HG03457 (cell line): ENCODE measurements around the gene CST4.
"Not testable (repeated sequence)": the region's sequence is repeated elsewhere in the genome, so short reads cannot be mapped to it uniquely, and the experiment has no call there.

ENCODE experiments used
- ATAC-seq: cut with Tn5 transposase; IDR thresholded peaks from one replicate; pipeline ENCODE4 v1.9.1; 2021; ENCODE audit warnings: moderate number of reproducible peaks; ENCODE audit not compliant: unreplicated experiment

CST4 gene, protein sequence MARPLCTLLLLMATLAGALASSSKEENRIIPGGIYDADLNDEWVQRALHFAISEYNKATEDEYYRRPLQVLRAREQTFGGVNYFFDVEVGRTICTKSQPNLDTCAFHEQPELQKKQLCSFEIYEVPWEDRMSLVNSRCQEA

DNA sequence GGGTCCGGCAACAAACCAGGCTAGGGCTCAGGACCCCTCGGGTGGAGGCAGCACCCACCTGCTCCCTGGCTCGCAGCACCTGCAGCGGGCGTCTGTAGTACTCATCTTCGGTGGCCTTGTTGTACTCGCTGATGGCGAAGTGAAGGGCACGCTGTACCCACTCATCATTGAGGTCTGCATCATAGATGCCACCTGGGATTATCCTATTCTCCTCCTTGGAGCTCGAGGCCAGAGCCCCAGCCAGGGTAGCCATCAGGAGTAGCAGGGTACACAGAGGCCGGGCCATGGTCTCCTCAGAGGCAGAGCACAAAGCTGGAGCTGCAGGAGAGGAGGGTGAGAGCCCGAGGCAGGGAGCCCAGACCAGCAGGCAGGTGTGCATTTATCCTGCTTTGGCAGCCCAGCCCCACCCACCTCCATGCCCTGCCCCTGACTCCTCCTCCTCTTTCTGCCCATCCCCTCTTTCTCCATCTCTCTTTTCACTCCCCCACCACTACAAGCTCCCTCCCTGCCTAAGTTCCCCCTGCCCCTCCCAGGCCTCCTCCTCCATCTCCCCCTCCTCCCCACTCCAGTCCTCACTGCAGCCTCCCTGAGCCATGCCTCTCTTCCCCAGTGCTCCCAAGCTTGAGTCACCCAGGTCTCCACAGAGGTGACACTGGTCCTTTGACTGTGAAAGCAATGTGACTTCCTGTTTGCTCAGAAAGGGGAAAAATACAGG is at the start of gene CST4:
Gene CST4 (minus strand): TSS at position 355 of the 715 bp plus-strand sequence. CDS start 69 bp downstream, at position 286.
- ATAC-seq = not testable (repeated sequence)

DNA sequence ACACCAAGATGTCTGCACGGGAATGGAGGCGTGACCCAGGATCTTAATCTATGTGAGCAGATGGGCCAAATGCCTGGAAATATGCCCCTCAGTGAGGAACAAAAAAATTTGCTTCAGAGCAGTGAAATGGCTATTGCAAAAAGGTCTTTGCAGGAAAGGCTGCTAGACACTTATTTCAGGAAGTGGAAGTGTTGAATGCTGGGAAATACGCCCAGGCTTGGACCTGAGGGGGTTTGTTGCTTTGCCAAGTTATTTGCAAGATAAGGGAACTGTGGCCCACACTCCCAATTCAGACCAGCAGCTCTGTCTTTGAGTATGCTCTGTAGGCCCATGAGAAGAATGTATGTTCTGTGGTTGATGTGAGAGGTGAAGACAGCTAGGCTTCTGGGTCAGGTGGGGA is 46.6 kb upstream of the CST4 start:
- ATAC-seq = not testable (repeated sequence)

DNA sequence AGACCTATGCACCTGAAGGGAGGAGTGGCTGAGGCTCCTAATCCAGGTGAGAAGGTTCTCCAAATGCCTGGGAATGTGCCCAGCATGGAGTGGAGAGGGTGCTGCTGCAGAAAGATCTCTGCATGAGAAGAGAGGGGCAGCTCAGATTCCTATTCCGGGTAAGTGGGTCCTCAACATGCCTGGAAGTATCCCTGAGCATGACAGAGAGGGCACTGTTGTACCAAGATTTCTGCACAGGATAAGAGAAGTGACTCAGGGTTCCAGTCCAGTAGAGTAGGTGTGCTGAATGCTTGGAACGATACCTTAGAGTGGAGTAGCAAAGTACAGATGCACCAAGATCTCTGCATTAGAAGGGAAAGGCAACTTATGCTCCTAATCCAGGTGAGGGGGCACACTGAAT is 46.1 kb upstream of the CST4 start:
- ATAC-seq = not testable (repeated sequence)

DNA sequence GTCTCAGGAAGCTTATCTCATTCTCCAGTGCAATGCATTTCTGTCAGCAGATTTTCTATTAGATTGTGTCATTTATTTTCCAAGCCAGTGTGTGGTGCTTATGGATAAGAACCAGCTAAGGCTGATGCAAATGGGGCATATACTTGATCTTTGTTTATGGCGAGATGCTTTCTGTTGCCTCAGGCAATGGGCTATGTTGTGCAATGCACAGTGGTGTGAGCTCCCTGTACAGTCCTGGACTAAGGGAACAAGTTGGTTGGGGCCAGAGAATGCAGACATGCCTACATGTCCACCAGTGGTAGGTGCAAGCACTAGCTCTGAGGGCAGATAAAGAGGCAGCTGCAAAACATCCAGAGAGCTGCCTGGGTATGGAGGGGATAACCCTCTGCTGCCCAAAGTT is 45.6 kb upstream of the CST4 start:
- ATAC-seq = not testable (repeated sequence)

DNA sequence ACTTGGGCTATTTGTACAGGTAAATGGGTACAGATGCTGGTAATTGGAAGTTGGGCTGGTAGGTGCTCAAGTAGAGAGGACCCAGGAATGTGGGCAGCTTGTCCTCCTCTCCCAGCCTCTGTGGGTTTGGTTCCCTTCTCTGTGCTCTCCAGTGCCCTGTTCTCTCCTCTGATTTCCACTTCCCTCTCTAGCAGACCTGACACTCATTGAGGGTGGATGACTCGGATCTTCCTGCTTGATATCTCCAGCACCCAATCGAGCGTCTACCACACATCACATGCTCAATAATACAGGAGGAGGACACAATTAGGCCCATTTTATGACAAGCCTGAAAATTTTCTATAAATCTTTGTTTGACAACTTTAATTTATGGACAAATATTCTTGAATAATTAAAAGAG is 38.2 kb upstream of the CST4 start:
- ATAC-seq = no peak

DNA sequence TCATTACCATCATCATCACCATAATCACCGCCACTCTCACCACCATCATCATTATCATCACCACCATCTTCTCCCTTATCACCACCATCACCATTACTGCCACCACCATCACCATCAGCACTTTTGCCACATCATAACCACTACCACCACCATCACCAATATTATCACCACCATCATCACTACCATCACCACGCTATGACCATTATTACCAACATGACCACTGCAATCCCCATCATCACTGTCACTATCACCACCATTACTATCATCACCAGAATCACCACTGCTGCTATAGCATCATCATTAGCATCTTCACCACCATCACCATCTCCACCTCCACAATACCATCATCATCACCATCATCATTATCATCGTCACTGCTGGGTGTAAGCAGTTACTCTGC is 36.3 kb upstream of the CST4 start:
- ATAC-seq = no peak

DNA sequence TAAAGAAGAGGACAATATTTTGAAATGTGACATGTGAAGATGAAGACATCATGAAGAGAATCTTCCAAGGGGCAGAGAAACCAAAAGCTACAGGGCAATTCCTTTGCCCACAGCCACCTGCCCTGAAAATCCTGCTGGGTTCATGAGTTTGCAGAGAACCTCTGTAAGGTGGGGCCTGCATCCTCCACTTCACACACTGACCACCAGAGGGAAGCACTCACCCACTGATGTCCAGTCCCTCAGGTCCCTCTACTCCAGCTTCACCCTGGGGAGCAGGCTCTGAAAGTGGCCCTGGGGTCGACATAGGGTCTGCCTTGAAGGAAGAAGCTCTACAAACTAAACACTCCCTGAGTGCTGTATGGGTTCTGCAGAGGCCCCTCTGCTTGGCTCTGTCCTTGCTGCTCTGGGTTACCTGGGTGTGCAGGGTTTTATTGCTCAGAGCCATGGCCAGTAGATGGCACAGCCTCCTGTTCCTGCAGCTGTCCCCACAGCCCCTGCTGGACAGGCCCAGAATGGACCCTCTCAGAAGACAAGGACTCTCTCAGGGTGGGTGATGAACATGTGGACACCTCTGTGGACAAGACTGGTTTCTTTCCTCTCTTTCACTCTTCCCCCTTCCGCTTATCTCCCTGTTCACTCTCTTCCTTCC is 34.9 kb upstream of the CST4 start:
- not testable (repeated sequence) for ATAC-seq

DNA sequence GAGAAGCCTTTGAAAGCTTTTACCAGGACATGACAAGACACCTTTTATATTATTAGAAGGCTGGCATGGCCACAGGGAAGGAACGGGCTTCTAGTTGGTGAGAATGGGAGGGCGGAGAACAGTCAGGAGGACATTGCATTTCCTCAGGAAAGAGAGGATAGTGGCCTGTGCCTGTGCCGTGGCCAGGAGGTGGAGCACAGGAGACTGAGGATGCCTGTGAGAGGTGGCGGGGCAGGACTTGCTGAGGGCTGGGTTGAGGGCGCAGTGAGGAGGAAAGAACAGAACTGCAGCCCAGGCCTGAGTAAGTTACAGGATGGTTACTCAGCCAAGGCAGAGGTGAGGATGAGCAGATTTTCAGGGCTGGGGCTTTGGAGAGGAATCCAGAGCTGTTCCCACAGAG is 34.0 kb upstream of the CST4 start:
- ATAC-seq = not testable (repeated sequence)

DNA sequence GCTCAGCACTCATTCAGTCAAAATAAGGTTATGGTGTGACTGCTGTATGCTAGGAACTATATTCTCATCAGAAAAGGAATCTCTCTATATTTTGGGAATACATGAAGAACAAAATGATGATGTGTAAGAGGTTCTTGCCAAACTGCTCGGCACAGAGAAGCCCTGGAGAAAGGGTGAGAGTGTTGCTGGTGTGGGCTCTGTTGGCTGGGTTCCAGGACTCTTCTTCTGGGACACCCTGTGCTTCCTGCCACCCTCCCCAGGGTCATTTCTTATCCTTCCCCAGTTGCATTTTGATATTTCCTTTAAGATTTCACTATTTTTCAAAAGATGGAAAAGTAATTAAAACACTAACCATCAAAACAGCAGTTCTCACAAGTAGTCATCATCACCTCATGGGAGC is 33.1 kb upstream of the CST4 start:
- ATAC-seq = no peak

DNA sequence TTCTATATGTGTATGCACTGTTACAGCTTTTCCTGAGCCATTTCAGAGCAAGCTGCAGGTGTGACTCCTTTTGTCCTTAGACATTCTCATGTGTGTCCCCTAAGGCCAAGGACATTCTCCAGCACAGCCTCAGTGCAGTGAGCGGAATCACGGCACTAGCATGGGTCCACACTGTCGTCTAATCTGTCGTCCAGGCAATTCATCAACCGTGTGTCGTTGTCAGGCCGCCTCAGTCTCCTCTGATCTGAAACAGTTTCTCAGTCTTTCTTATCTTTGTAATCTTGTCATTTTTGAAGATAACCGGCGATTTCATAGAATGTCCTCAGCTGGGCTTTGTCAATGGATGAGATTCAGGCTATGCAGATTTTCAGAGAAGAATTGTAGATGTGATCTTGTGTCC is 30.5 kb upstream of the CST4 start:
- ATAC-seq = not testable (repeated sequence)

DNA sequence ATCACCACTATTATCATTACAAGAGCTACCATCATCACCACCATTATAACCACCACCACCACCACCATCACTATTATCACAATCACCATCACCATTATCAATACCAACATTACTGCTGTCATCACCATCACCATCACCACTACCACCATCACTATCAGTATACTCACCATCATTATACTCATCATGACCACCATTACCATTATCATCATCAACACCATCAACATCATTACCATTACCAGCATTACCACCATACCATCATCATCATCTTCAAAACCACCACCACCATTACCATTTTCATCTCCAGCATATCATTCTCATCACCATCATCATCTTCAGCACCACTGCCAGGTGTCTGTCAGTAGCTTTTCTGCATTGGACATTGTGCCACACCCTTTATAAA is 22.9 kb upstream of the CST4 start:
- ATAC-seq = not testable (repeated sequence)

DNA sequence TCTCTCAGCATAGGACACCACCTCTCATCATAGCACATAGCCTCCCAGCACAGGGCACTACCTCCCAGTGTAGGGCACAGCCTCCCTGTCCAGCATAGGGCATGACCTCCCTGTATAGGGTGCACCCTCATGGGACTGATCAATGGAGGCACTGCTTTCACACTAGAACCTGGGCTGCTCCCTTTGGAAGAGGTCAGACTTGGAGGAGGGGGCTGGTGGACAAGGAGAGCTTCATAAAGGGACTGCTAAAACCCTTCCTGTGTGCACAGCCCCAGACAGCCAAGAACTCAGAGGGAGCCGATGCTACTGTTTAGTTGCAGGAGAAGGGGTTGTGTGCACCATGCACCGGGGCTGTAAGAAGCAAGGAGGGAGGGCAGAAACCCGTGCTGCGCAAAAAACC is 21.9 kb upstream of the CST4 start:
- ATAC-seq = no peak

DNA sequence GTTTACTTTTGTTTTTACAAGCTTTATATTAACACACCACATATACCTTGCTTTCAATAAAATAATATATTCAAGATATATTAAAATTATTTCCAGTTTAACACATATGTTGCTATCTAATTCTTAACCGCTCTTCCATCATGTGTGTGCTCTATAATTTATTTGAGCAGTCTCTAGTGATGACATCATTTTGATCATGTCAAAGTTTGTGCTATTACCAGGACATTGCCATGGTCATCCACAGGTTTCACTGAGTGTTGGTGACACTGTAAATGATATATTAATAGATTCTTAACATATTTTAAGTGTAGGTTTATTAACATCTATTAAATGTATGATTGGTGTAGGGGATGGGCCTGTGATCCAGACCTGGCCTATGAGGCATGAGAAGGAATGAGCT is 17.1 kb upstream of the CST4 start:
- no peak for ATAC-seq

DNA sequence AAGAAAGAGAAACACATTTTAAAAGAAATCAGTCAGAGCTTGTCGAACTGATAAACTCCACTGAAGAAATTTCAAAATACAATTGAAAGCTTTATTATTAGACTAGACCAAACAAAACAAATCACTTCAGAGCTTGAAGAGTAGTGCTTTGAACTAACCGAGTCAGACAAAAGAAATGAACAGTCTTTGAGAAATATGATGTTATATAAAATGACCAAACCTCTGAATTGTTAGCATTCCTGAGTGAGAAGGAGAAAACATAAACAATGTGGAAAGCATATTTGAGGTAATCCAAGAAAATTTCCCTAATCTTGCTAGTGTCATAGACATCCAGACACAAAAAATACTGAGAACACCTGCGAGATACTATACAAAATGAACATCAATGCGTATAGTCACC is 13.2 kb upstream of the CST4 start:
- no peak for ATAC-seq

DNA sequence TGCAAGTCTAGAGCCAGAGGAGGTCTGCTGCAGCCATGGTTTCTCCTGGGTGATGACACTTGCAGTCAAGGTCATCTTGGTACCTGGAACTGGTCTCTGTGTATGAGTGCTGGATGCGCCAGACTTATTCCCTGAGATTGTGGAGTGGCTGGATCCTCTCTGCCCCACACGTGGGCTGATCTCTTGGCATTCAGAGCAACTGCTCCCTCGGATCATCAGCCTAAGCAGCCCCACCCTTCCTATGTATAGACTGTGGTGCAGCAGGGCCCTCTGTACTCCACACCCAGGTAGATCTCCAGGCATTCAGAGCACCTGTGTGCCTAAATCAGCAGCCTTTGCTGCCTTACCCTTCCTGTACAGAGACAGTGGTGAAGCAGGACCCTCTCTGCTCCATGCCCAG is 12.1 kb upstream of the CST4 start:
- no peak for ATAC-seq

DNA sequence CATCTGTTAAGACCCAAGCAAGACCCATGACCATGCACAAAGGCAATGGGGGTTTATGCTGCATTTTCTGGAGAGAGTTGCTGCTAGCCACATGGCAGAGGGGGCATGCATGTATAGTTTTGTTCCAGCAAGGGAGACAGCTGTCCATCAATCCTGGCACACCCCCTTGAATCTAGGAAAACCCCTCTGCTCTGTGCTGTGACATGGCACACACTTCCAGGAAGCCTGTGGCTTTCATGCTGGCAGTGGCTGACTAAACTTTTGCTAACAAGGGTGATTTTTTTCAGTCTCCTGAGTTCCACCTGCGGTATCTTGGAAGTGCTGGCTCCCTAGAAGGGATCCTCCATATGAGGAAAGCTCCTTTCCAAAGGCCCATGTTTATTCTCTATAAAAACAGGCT is 9.1 kb upstream of the CST4 start:
- ATAC-seq = no peak

DNA sequence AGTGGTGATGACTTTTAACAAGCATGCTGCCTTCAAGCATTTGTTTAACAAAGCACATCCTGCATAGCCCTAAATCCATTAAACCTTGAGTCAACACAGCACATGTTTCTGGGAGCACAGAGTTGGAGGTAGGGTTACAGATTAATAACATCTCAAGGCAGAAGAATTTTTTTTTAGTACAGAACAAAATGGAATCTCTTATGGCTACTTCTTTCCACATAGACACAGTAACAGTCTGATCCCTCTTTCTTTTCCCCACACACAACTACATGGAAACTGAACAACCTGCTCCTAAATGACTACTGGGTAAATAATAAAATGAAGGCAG is 6.2 kb upstream of the CST4 start:
- ATAC-seq = not testable (repeated sequence)

DNA sequence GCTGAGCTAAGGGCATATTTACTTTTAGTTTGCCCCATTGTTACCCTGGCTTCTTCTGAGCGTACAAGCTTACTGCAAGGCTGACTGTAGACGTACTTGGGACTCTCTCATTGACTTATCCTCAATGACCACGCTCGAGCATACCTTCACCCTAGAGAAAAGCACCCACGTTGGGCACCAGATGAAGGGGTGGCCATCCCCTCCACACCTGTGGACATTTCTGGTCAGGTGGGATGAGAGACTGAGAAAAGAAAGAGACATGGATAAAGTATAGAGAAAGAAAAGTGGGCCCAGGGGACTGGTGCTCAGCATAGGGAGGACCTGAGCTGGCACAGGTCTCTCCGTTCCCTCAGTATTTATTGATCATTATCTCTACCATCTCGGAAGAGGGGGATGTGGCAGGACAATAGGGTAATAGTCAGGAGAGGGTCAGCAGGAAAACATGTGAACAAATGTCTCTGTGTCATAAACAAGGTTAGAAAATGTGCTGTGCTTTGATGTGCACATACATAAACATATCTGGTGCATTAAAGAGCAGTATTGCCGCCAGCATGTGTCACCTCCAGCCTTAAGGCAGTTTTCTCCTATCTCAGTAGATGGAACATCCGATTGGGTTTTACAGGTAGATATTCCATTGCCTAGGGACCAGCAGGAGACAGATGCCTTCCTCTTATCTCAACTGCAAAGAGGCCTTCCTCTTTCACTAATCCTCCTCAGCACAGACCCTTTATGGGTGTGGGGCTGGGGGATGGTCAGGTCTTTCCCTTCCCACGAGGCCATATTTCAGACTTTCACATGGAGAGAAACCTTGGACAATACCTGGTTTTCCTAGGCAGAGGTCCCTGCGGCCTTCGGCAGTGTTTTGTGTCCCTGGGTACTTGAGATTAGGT is 5.6 kb upstream of the CST4 start:
- ATAC-seq = not testable (repeated sequence)

DNA sequence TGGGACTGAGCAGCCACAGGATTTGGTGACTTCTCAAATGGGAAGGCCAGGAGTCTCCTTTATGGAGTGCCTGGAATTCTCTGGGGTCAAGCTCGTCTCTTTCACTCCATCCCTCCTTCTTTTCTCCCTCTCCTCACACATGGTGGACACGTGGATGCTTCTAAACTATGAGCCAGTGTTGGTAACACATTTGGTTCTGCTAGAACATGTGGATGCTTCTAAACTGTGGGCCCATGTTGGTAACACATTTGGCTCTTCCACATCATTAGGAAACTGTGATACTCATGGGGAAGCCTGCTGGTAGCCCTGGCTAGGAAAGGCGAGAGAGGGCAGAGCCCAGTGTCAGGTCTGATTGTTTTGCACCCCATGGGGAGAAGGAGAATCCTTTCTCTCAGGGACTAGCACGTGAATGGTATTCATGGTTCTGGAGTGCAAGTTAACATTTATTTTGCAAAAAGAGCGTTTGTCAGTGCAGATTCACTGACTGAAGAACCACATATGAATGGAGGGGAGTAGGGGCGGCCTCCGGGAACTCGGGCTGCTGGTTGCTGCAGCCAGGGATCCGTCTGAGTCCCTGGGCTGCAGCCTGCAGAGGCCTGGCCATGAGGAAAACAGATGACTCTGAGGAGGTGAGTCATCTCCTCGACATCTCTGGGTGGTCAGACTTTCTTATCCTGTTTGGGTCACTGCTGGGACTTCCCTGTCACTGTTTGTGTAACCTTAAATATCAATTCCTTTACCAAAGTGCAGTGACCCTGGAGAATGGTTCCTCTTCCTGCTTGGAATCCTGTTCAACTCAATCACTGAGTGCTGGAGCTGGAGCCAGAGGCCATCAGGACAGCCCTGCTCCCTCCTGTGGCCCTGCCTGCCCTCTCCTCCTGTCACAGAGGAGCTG is 4.1 kb upstream of the CST4 start:
- ATAC-seq = not testable (repeated sequence)

DNA sequence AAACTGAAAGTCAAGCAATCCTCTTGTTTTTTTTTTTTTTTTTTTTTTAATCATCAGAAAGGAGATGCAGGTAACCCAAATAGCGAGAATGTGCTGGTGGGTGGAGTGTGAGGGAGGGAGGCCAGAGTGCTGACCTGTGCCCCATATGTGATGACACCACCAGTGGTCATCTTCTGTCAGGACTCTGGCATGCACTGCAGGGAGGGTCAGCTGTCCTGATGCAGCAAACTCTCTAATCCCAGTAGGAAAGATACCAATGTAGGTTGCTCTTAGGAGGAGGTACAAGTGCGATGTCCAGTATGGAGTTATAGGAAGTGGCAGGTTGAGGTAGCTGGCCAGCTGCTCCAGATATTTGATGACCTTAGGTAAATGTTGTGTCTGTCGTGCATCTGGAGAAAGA is 2.8 kb upstream of the CST4 start:
- ATAC-seq = no peak

DNA sequence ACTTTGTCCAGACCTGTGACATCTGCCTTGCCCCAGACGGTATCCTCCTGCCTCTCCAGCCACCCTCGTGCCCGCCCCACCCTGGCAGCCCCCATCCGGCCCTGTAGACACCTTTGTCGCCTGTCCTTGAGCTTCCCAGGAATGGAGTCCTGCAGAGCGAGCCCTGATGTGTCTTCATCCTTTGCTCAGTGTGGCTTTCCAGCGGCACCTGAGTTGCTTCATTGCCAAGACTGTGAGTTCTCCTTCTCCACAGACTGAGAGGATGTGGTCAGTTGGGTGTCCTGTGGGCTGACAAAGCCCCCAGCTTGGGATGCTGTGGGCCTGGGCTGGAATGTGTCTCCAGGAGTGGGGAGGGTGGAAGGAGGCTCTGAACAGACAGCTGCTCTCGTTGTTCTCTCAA is 1.7 kb upstream of the CST4 start:
- no peak for ATAC-seq
